Fibroblast of lung (primary cell): ENCODE measurements around the gene PIEZO2. TPM values are rescaled to one million over a fixed set of nuclear protein-coding genes. Genes with fewer than 3 reads are reported as not detected.

Experiments
- DNase-seq, 2 donors: peaks; one replicate each; pipeline versions ENCODE4 v3.0.0 to v3.0.0-alpha.2; 2010; ENCODE audit warnings: low read depth in 2 of 2
- H2AFZ ChIP-seq: 2 replicates; pipeline ENCODE4 v1.5.1; 2012; ENCODE audit warnings: low read length, control low read depth, inconsistent platforms
- H3K27ac ChIP-seq: 2 replicates; pipeline ENCODE4 v1.5.1; 2011; ENCODE audit warnings: low read length, control low read depth; ENCODE audit not compliant: insufficient read depth
- H3K27me3 ChIP-seq: 2 replicates; pipeline ENCODE4 v1.5.1; 2011; ENCODE audit warnings: mild to moderate bottlenecking, low read length; ENCODE audit not compliant: control insufficient read depth, insufficient read depth
- H3K36me3 ChIP-seq: 2 replicates; pipeline ENCODE4 v1.5.1; 2011; ENCODE audit warnings: low read length; ENCODE audit not compliant: control insufficient read depth, insufficient read depth
- H3K4me1 ChIP-seq: 2 replicates; pipeline ENCODE4 v1.5.1; 2011; ENCODE audit warnings: low read length; ENCODE audit not compliant: control insufficient read depth, insufficient read depth; ENCODE audit errors: extremely low read depth
- H3K4me2 ChIP-seq: 2 replicates; pipeline ENCODE4 v1.5.1; 2011; ENCODE audit warnings: low read length, control low read depth; ENCODE audit not compliant: insufficient read depth; ENCODE audit errors: extremely low read depth
- H3K4me3 ChIP-seq, 4 experiments: fragments of 200-600 bp in 1 of 4; sonication (generic) in 1 of 4; replicated peaks in 1 of 4; 2 replicates each; pipeline ENCODE4 v1.5.1; 2011 to 2016; ENCODE audit warnings: low read length in 4 of 4, low read depth in 3 of 4, mild to moderate bottlenecking in 3 of 4, control low read depth in 2 of 4, inconsistent platforms in 1 of 4, mixed read lengths in 1 of 4; ENCODE audit not compliant: insufficient read depth in 1 of 4; ENCODE audit errors: control extremely low read depth in 1 of 4
- H3K79me2 ChIP-seq: 2 replicates; pipeline ENCODE4 v1.5.1; 2012; ENCODE audit warnings: mild to moderate bottlenecking, low read length, inconsistent platforms; ENCODE audit not compliant: control insufficient read depth, insufficient read depth
- H3K9ac ChIP-seq: 2 replicates; pipeline ENCODE4 v1.5.1; 2011; ENCODE audit warnings: mild to moderate bottlenecking, low read length, control low read depth; ENCODE audit not compliant: insufficient read depth
- H3K9me3 ChIP-seq: 2 replicates; pipeline ENCODE4 v1.5.1; 2012; ENCODE audit warnings: low read depth, low read length; ENCODE audit not compliant: control insufficient read depth, insufficient read depth
- H4K20me1 ChIP-seq: 2 replicates; pipeline ENCODE4 v1.5.1; 2011; ENCODE audit warnings: low read length; ENCODE audit not compliant: control insufficient read depth, insufficient read depth; ENCODE audit errors: extremely low read depth
- CTCF ChIP-seq, 2 donors: IDR thresholded peaks in 1 of 2; conservative IDR thresholded peaks in 1 of 2; 1 replicate in 1 of 2; 2 replicates in 1 of 2; pipeline ENCODE4 v1.5.1; 2011 to 2012; ENCODE audit warnings: low read length in 2 of 2, control low read depth in 1 of 2, inconsistent platforms in 1 of 2, low read depth in 1 of 2, mild to moderate bottlenecking in 1 of 2
- EZH2 ChIP-seq: IDR thresholded peaks from 2 replicates; pipeline ENCODE4 v1.5.1; 2012; ENCODE audit warnings: low read length, control low read depth, mild to moderate bottlenecking; ENCODE audit errors: missing control alignments
- polyA plus RNA-seq, 2 donors: library from polyadenylated mRNA; depleted of rRNA in 1 of 2; stranded (reverse) in 1 of 2; unstranded in 1 of 2; fragments of >200 nt; gene quantifications; 2 replicates each; pipeline ENCODE4 v1.2.1, GENCODE V29; 2011 to 2012; ENCODE audit warnings: missing spikeins in 1 of 2
- total RNA-seq: library from RNA; depleted of rRNA; stranded (reverse); fragments of >200 nt; gene quantifications from 2 replicates; pipeline ENCODE4 v1.2.1, GENCODE V29; 2014

PIEZO2 gene
- total and polyA plus RNA-seq, 2 donors (not counting 1 experiment from before 2014, with no cell fraction given) = 1.2 to 6.6 TPM

- H3K27me3 ChIP-seq = no peaks in the 10 kb centered on the region
- TF ChIP-seq CTCF (conservative IDR thresholded peaks at IDR 0.05 in 1 of 2, IDR thresholded peaks at IDR 0.05 in 1 of 2; ENCODE audit: low read depth in 1 of 2, low read length in 2 of 2) = no peak
- TF ChIP-seq EZH2 = no peak
- no peaks in the 10 kb centered on the region for H3K79me2 ChIP-seq
- no peak overlapping the region for H3K9ac ChIP-seq
- H4K20me1 ChIP-seq = no peaks in the 10 kb centered on the region
- H3K4me3 ChIP-seq = no peak overlapping the region
- H3K4me1 ChIP-seq = no peaks in the 10 kb centered on the region
- no peaks in the 10 kb centered on the region for H3K9me3 ChIP-seq
- DNase-seq = peak in 1 of 2 donors; percentile 24
- no peaks in the 10 kb centered on the region for H3K36me3 ChIP-seq
- no peak overlapping the region for H3K27ac ChIP-seq
- no peak overlapping the region for H2AFZ ChIP-seq
- H3K4me2 ChIP-seq = no peak overlapping the region
Observed at GRCh38 chr18:11074889-11075288, 74.5 kb downstream of the PIEZO2 start.

- Histone ChIP-seq H3K4me3 (no peak overlapping the region), H3K9ac (no peak overlapping the region), H4K20me1 (no peaks in the 10 kb centered on the region), H3K4me1 (no peaks in the 10 kb centered on the region), H3K27me3 (no peaks in the 10 kb centered on the region), H3K4me2 (no peak overlapping the region), H3K36me3 (no peaks in the 10 kb centered on the region), H3K27ac (no peak overlapping the region), H3K79me2 (no peaks in the 10 kb centered on the region), H2AFZ (no peak overlapping the region), H3K9me3 (no peaks in the 10 kb centered on the region)
- no peak for DNase-seq
- TF ChIP-seq CTCF (conservative IDR thresholded peaks at IDR 0.05 in 1 of 2, IDR thresholded peaks at IDR 0.05 in 1 of 2; ENCODE audit: low read depth in 1 of 2, low read length in 2 of 2) (no peak), EZH2 (no peak)
Observed at GRCh38 chr18:11073971-11074370, 75.4 kb downstream of the PIEZO2 start.

- Histone ChIP-seq H3K79me2 (no peaks in the 10 kb centered on the region), H3K27me3 (no peaks in the 10 kb centered on the region), H3K36me3 (no peaks in the 10 kb centered on the region), H4K20me1 (no peaks in the 10 kb centered on the region), H2AFZ (no peak overlapping the region), H3K9ac (no peak overlapping the region), H3K4me3 (no peak overlapping the region), H3K27ac (no peak overlapping the region), H3K4me1 (no peaks in the 10 kb centered on the region), H3K4me2 (no peak overlapping the region), H3K9me3 (no peaks in the 10 kb centered on the region)
- DNase-seq = no peak
- TF ChIP-seq EZH2 (no peak), CTCF (conservative IDR thresholded peaks at IDR 0.05 in 1 of 2, IDR thresholded peaks at IDR 0.05 in 1 of 2; ENCODE audit: low read depth in 1 of 2, low read length in 2 of 2) (no peak)
Observed at GRCh38 chr18:11072632-11073031, 76.7 kb downstream of the PIEZO2 start.
